NB4 (cell line): Measurements from ENCODE around the gene MMP2.

ENCODE experiments used
- DNase-seq: peaks from one replicate; pipeline ENCODE4 v3.0.0; 2010; ENCODE audit warnings: low read depth
- H3K4me3 ChIP-seq: one replicate; pipeline ENCODE4 v1.5.1; 2011; ENCODE audit warnings: mild to moderate bottlenecking, low read depth, low read length, moderate library complexity
- MYC ChIP-seq: IDR thresholded peaks from 2 replicates; pipeline ENCODE4 v1.6.1; 2011; ENCODE audit warnings: low read depth, low read length
- POLR2A ChIP-seq: IDR thresholded peaks from 2 replicates; pipeline ENCODE4 v1.6.1; 2011; ENCODE audit warnings: mild to moderate bottlenecking; ENCODE audit not compliant: insufficient read length; ENCODE audit errors: extremely low read depth
- TF ChIP-seq, protein P1 (sequence below): IDR thresholded peaks from 2 replicates; pipeline ENCODE4 v1.6.1; 2011; ENCODE audit warnings: low read depth, low read length
- TF ChIP-seq, protein P2 (sequence below): IDR thresholded peaks from one replicate; pipeline ENCODE4 v1.5.1; 2012; ENCODE audit warnings: low read depth, low read length

Gene MMP2

DNA sequence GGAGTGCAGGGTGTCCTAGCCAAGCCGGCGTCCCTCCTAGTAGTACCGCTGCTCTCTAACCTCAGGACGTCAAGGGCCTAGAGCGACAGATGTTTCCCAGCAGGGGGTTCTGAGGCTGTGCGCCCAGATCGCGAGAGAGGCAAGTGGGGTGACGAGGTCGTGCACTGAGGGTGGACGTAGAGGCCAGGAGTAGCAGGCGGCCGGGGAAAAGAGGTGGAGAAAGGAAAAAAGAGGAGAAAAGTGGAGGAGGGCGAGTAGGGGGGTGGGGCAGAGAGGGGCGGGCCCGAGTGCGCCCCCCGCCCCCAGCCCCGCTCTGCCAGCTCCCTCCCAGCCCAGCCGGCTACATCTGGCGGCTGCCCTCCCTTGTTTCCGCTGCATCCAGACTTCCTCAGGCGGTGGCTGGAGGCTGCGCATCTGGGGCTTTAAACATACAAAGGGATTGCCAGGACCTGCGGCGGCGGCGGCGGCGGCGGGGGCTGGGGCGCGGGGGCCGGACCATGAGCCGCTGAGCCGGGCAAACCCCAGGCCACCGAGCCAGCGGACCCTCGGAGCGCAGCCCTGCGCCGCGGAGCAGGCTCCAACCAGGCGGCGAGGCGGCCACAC is at the start of gene MMP2:
TSS of gene MMP2 (plus strand) at position 372 of the 603 bp plus-strand sequence. CDS start 282 bp downstream, outside the sequence.
- TF ChIP-seq, protein P1, sequence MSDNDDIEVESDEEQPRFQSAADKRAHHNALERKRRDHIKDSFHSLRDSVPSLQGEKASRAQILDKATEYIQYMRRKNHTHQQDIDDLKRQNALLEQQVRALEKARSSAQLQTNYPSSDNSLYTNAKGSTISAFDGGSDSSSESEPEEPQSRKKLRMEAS: no peak
- no peak for TF ChIP-seq MYC
- TF ChIP-seq POLR2A: no peak
- TF ChIP-seq, protein P2, sequence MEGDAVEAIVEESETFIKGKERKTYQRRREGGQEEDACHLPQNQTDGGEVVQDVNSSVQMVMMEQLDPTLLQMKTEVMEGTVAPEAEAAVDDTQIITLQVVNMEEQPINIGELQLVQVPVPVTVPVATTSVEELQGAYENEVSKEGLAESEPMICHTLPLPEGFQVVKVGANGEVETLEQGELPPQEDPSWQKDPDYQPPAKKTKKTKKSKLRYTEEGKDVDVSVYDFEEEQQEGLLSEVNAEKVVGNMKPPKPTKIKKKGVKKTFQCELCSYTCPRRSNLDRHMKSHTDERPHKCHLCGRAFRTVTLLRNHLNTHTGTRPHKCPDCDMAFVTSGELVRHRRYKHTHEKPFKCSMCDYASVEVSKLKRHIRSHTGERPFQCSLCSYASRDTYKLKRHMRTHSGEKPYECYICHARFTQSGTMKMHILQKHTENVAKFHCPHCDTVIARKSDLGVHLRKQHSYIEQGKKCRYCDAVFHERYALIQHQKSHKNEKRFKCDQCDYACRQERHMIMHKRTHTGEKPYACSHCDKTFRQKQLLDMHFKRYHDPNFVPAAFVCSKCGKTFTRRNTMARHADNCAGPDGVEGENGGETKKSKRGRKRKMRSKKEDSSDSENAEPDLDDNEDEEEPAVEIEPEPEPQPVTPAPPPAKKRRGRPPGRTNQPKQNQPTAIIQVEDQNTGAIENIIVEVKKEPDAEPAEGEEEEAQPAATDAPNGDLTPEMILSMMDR: no peak
- H3K4me3 ChIP-seq: peak within 1 kb of the TSS; percentile 50
- peak; percentile 82 for DNase-seq

DNA sequence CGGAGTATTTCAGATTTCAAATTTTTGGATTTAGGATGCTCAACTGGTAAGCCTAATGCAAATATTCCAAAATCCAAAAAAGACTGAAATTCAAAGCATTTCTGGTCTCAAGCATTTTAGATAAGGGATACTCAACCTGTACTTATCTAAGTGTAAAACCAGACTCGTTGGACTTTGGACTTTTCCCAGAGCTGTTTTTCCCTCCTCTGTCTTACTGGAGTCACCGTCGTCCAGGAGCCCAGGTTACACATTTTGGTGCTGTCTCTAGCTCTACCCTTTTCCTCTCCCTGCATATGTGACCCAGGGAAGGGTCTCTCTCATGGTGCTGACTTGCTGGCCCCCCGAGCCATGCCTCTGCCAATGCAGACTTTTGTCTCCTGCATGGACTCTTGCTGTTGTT is 46.0 kb upstream of the MMP2 start:
- no peak overlapping the region for H3K4me3 ChIP-seq
- TF ChIP-seq, protein P1: no peak
- TF ChIP-seq, protein P2: no peak
- no peak for TF ChIP-seq POLR2A
- TF ChIP-seq MYC: no peak
- no peak for DNase-seq

DNA sequence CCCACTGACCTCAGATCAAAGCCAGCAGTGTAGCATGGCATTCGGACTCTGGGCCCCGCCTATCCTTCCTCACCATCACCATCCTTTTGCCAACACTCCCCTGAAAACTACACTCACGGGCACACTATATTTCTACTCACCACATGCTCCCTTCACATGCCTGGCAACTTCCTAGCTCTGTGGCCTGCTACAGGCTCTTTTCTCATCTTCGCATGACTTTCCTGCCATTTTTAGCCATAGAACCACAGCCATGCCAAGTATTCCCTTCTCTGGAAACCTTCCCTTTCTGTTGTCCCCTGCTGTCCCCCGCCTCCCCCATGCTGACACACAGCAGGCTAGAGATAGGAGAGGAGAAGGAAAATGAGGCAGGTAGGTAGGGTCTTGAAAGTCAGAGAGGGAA is 45.5 kb upstream of the MMP2 start:
- H3K4me3 ChIP-seq: no peak overlapping the region
- TF ChIP-seq, protein P2: no peak
- no peak for TF ChIP-seq POLR2A
- no peak for TF ChIP-seq MYC
- TF ChIP-seq, protein P1: no peak
- DNase-seq: no peak

DNA sequence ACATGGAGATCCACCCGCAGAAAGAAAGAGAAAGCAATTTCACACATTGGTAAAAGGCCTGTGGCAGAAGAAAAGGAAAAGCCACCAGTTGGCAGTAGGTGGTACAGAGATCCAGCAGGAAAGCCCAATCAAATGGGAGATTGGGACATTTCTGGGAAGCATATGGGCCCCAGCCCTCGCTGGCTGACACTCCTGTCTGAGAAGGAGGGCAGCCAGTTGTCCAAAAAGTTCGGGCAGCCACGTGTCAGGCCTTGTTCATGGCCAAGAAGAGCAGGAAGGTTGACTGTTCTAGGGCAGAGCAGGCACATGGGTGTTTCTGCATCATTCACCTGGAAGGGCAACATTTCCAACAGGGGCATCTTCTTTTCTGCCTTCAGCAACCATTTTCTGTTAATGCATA is 45.0 kb upstream of the MMP2 start:
- no peak overlapping the region for H3K4me3 ChIP-seq
- DNase-seq: no peak
- TF ChIP-seq, protein P1: no peak
- TF ChIP-seq MYC: no peak
- no peak for TF ChIP-seq POLR2A
- TF ChIP-seq, protein P2: no peak

DNA sequence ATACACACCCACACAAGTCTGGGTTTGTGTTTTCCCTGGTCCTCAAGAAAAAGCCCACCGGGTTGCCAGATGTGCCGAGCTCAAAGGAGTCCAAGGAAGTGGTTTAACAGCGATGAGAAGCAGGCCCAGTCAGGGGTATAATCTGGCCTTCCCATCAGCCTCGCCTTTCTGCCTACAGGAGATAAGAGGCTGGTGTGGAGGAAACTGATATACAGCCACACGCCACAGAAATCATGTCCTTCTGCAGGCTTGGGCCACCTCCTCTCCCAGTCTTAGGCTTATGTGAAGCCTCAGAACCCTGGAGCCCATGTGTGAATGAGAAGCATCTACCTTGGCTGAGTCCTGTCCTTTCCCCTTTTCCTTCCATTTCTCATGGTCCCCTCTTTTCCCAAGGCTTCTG is 43.6 kb upstream of the MMP2 start:
- H3K4me3 ChIP-seq: no peak overlapping the region
- DNase-seq: peak; percentile 92
- TF ChIP-seq, protein P1: peak; percentile 63; the same call in 1 of the 2 replicates
- peak; percentile 62 for TF ChIP-seq MYC
- TF ChIP-seq, protein P2: no peak
- no peak for TF ChIP-seq POLR2A
